ENCODE measurements around the gene CIB4.

Gene CIB4

DNA sequence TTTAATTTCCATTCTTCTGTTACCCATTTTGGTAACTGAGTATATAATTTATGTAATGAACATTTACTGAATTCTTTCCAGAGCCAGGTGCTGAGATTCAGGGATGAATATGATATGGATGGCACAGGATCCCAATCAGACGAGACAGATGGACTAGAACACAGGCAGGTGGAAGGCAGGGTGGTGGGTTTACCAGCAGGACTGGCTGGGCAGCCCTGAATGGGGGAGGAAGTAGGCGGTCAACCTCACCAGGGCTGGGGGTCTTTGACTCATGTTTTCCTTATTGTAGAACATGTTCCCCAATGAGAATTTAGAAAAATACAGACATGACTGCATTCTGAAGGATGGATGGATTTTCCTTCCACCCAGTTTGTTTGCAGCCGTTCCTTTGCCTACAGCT lies 80.3 kb downstream of the CIB4 start:
- no peak for ATAC-seq

GRCh38 chr2:26559556-26559955 lies 81.6 kb downstream of the CIB4 start:
- TF ChIP-seq PATZ1 (CRISPR knock-in tag; IDR thresholded peaks at IDR 0.05; ENCODE audit: borderline replicate concordance) (no peak), ISL1 (CRISPR knock-in tag; IDR thresholded peaks at IDR 0.05) (no peak), TOX (CRISPR knock-in tag; IDR thresholded peaks at IDR 0.05; ENCODE audit: borderline replicate concordance) (no peak), ZFP30 (CRISPR knock-in tag; IDR thresholded peaks at IDR 0.05) (no peak), ZNF565 (CRISPR knock-in tag; conservative IDR thresholded peaks at IDR 0.05; ENCODE audit: low read depth) (no peak), PPARA (CRISPR knock-in tag; IDR thresholded peaks at IDR 0.05; ENCODE audit: borderline replicate concordance) (no peak), ZFP3 (CRISPR knock-in tag; IDR thresholded peaks at IDR 0.05) (no peak), TCF4 (CRISPR knock-in tag; IDR thresholded peaks at IDR 0.05; ENCODE audit: borderline replicate concordance) (no peak), ZC3H10 (CRISPR knock-in tag; IDR thresholded peaks at IDR 0.05) (no peak), RARB (CRISPR knock-in tag; IDR thresholded peaks at IDR 0.05) (no peak), BACH2 (CRISPR knock-in tag; IDR thresholded peaks at IDR 0.05; ENCODE audit: borderline replicate concordance) (no peak), ZNF70 (CRISPR knock-in tag; IDR thresholded peaks at IDR 0.05) (no peak)
- TF ChIP-seq, protein P1, sequence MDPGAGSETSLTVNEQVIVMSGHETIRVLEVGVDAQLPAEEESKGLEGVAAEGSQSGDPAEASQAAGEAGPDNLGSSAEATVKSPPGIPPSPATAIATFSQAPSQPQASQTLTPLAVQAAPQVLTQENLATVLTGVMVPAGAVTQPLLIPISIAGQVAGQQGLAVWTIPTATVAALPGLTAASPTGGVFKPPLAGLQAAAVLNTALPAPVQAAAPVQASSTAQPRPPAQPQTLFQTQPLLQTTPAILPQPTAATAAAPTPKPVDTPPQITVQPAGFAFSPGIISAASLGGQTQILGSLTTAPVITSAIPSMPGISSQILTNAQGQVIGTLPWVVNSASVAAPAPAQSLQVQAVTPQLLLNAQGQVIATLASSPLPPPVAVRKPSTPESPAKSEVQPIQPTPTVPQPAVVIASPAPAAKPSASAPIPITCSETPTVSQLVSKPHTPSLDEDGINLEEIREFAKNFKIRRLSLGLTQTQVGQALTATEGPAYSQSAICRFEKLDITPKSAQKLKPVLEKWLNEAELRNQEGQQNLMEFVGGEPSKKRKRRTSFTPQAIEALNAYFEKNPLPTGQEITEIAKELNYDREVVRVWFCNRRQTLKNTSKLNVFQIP (CRISPR knock-in tag; IDR thresholded peaks at IDR 0.05; ENCODE audit: borderline replicate concordance, low read depth), result no peak
- ATAC-seq, result no peak

More for the DNA sequence above, 80.3 kb downstream of the CIB4 start:
- no peak for TF ChIP-seq SNAI2 (CRISPR knock-in tag; IDR thresholded peaks at IDR 0.05)
- TF ChIP-seq ZNF565 (CRISPR knock-in tag; conservative IDR thresholded peaks at IDR 0.05; ENCODE audit: low read depth), result no peak
- no peak for TF ChIP-seq ZC3H10 (CRISPR knock-in tag; IDR thresholded peaks at IDR 0.05)
- no peak for TF ChIP-seq ZFP30 (CRISPR knock-in tag; IDR thresholded peaks at IDR 0.05)
- TF ChIP-seq ARNTL (CRISPR knock-in tag; IDR thresholded peaks at IDR 0.05; ENCODE audit: borderline replicate concordance, low read depth), result no peak
- no peak for TF ChIP-seq TCF4 (CRISPR knock-in tag; IDR thresholded peaks at IDR 0.05; ENCODE audit: borderline replicate concordance)
- no peak for TF ChIP-seq BACH2 (CRISPR knock-in tag; IDR thresholded peaks at IDR 0.05; ENCODE audit: borderline replicate concordance)
- TF ChIP-seq, protein P2, sequence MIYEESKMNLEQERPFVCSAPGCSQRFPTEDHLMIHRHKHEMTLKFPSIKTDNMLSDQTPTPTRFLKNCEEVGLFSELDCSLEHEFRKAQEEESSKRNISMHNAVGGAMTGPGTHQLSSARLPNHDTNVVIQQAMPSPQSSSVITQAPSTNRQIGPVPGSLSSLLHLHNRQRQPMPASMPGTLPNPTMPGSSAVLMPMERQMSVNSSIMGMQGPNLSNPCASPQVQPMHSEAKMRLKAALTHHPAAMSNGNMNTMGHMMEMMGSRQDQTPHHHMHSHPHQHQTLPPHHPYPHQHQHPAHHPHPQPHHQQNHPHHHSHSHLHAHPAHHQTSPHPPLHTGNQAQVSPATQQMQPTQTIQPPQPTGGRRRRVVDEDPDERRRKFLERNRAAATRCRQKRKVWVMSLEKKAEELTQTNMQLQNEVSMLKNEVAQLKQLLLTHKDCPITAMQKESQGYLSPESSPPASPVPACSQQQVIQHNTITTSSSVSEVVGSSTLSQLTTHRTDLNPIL (CRISPR knock-in tag; IDR thresholded peaks at IDR 0.05; ENCODE audit: low read depth), result no peak
- no peak for TF ChIP-seq ZFP3 (CRISPR knock-in tag; IDR thresholded peaks at IDR 0.05)
- TF ChIP-seq TSHZ2 (CRISPR knock-in tag; IDR thresholded peaks at IDR 0.05), result no peak
- TF ChIP-seq TOX (CRISPR knock-in tag; IDR thresholded peaks at IDR 0.05; ENCODE audit: borderline replicate concordance), result no peak
- TF ChIP-seq PPARA (CRISPR knock-in tag; IDR thresholded peaks at IDR 0.05; ENCODE audit: borderline replicate concordance), result no peak
- no peak for TF ChIP-seq RARB (CRISPR knock-in tag; IDR thresholded peaks at IDR 0.05)

GRCh38 chr2:26559044-26559405 lies 82.1 kb downstream of the CIB4 start:
- ATAC-seq, result no peak

More at GRCh38 chr2:26559044-26559405, 82.1 kb downstream of the CIB4 start:
- TF ChIP-seq ARNTL (CRISPR knock-in tag; IDR thresholded peaks at IDR 0.05; ENCODE audit: borderline replicate concordance, low read depth) (no peak), ESRRG (CRISPR knock-in tag; IDR thresholded peaks at IDR 0.05) (no peak), ZFP3 (CRISPR knock-in tag; IDR thresholded peaks at IDR 0.05) (no peak), OSR1 (CRISPR knock-in tag; IDR thresholded peaks at IDR 0.05) (no peak), BACH2 (CRISPR knock-in tag; IDR thresholded peaks at IDR 0.05; ENCODE audit: borderline replicate concordance) (no peak), ISL1 (CRISPR knock-in tag; IDR thresholded peaks at IDR 0.05) (no peak), PPARA (CRISPR knock-in tag; IDR thresholded peaks at IDR 0.05; ENCODE audit: borderline replicate concordance) (no peak), TSHZ2 (CRISPR knock-in tag; IDR thresholded peaks at IDR 0.05) (no peak), TCF4 (CRISPR knock-in tag; IDR thresholded peaks at IDR 0.05; ENCODE audit: borderline replicate concordance) (no peak), ZC3H10 (CRISPR knock-in tag; IDR thresholded peaks at IDR 0.05) (no peak), CSDC2 (CRISPR knock-in tag; IDR thresholded peaks at IDR 0.05) (no peak)
- TF ChIP-seq, protein P2 (CRISPR knock-in tag; IDR thresholded peaks at IDR 0.05; ENCODE audit: low read depth), result no peak

Measured in SK-N-SH treated with all-trans-retinoic acid at 6 μM for 48 hours (cell line).